WTC11 (cell line): Measurements from ENCODE around the gene CELSR1. TPM values are rescaled to one million over a fixed set of nuclear protein-coding genes. Genes with fewer than 3 reads are reported as not detected.

Source experiments
- ATAC-seq: fragments of 200-7000 bp; cut with Tn5 transposase; 2 replicates; pipeline ENCODE4 v1.10.0; 2021; ENCODE audit warnings: mild to moderate bottlenecking, moderate library complexity
- CTCF ChIA-PET: fragments of 300-600 bp; sonication (Branson Sonifier 250); formaldehyde crosslinking; loops from one replicate; lab custom pipeline; 2021; ENCODE audit warnings: antibody characterized with exemption; lab: Charles Lee
- POLR2A ChIA-PET: fragments of 350-600 bp; sonication (Branson Sonifier 250); formaldehyde crosslinking; loops from one replicate; lab custom pipeline; 2021; ENCODE audit warnings: antibody characterized with exemption; lab: Charles Lee
- DNase-seq: peaks from one replicate; pipeline ENCODE4 v3.0.0; 2021; ENCODE audit warnings: low spot score
- H3K27ac Mint-ChIP-seq: 2 replicates; pipeline ENCODE4 v1.8.0; 2021; ENCODE audit warnings: mixed read lengths
- H3K27me3 Mint-ChIP-seq: 2 replicates; pipeline ENCODE4 v1.8.0; 2021; ENCODE audit warnings: low read depth, mild to moderate bottlenecking, moderate library complexity, mixed read lengths
- H3K36me3 Mint-ChIP-seq: 2 replicates; pipeline ENCODE4 v1.8.0; 2021; ENCODE audit warnings: mixed read lengths
- H3K4me1 Mint-ChIP-seq: 2 replicates; pipeline ENCODE4 v1.8.0; 2022; ENCODE audit warnings: mixed read lengths
- H3K4me3 Mint-ChIP-seq: 2 replicates; pipeline ENCODE4 v1.8.0; 2021; ENCODE audit warnings: mild to moderate bottlenecking, moderate library complexity, mixed read lengths
- H3K9me3 Mint-ChIP-seq: 2 replicates; pipeline ENCODE4 v1.8.0; 2021; ENCODE audit warnings: mixed read lengths
- ATF1 ChIP-seq: sonication (generic); formaldehyde crosslinking; IDR thresholded peaks from 2 replicates; pipeline ENCODE4 v1.8.1; 2023; ENCODE audit warnings: mild to moderate bottlenecking, moderate library complexity, missing genetic modification reagents
- EMX1 ChIP-seq: fragments of 250-450 bp; sonication (Bioruptor Pico); IDR thresholded peaks from 2 replicates; pipeline ENCODE4 v1.8.0; 2021; ENCODE audit warnings: mild to moderate bottlenecking
- FOXK1 ChIP-seq: sonication (generic); formaldehyde crosslinking; IDR thresholded peaks from 2 replicates; pipeline ENCODE4 v1.8.0; 2022; ENCODE audit warnings: mild to moderate bottlenecking, moderate library complexity, missing genetic modification reagents
- GABPB1 ChIP-seq: sonication (generic); formaldehyde crosslinking; IDR thresholded peaks from 2 replicates; pipeline ENCODE4 v1.8.1; 2023; ENCODE audit warnings: mild to moderate bottlenecking, missing genetic modification reagents
- NFYB ChIP-seq: sonication (generic); formaldehyde crosslinking; conservative IDR thresholded peaks from 2 replicates; pipeline ENCODE4 v1.8.0; 2022; ENCODE audit warnings: low read depth, missing genetic modification reagents
- RORB ChIP-seq: fragments of 250-450 bp; sonication (Bioruptor Pico); IDR thresholded peaks from 2 replicates; pipeline ENCODE4 v1.9.0; 2021; ENCODE audit warnings: mild to moderate bottlenecking
- TCF7 ChIP-seq: sonication (generic); formaldehyde crosslinking; IDR thresholded peaks from 2 replicates; pipeline ENCODE4 v1.8.0; 2022; ENCODE audit warnings: mild to moderate bottlenecking, low read depth, missing genetic modification reagents, moderate library complexity
- ZNF396 ChIP-seq: fragments of 250-450 bp; sonication (Bioruptor Pico); IDR thresholded peaks from 2 replicates; pipeline ENCODE4 v1.8.0; 2021; ENCODE audit warnings: mild to moderate bottlenecking, moderate library complexity, borderline replicate concordance
- total RNA-seq: library from RNA; stranded (reverse); gene quantifications from 3 replicates; pipeline ENCODE4 v1.2.3, GENCODE V29; 2021
- TF ChIP-seq, protein P1 (sequence below): sonication (generic); formaldehyde crosslinking; IDR thresholded peaks from 2 replicates; pipeline ENCODE4 v1.8.0; 2022; ENCODE audit warnings: missing genetic modification reagents
- TF ChIP-seq, protein P2 (sequence below): sonication (generic); formaldehyde crosslinking; IDR thresholded peaks from 2 replicates; pipeline ENCODE4 v1.8.1; 2022; ENCODE audit warnings: low read depth, mild to moderate bottlenecking, moderate library complexity, missing genetic modification reagents, borderline replicate concordance
- TF ChIP-seq, protein P3 (sequence below): sonication (generic); formaldehyde crosslinking; IDR thresholded peaks from 2 replicates; pipeline ENCODE4 v1.8.1; 2023; ENCODE audit warnings: mild to moderate bottlenecking, missing genetic modification reagents
- TF ChIP-seq, protein P4 (sequence below): fragments of 250-450 bp; sonication (Bioruptor Pico); IDR thresholded peaks from 2 replicates; pipeline ENCODE4 v1.8.0; 2021; ENCODE audit warnings: mild to moderate bottlenecking
- TF ChIP-seq, protein P5 (sequence below): sonication (generic); formaldehyde crosslinking; IDR thresholded peaks from 2 replicates; pipeline ENCODE4 v1.8.1; 2022; ENCODE audit warnings: mild to moderate bottlenecking, missing genetic modification reagents, moderate library complexity, borderline replicate concordance
- TF ChIP-seq, protein P6 (sequence below): fragments of 250-450 bp; sonication (Bioruptor Pico); IDR thresholded peaks from 2 replicates; pipeline ENCODE4 v1.9.0; 2021; ENCODE audit warnings: mild to moderate bottlenecking, borderline replicate concordance
- TF ChIP-seq, protein P7 (sequence below): sonication (generic); formaldehyde crosslinking; IDR thresholded peaks from 2 replicates; pipeline ENCODE4 v1.8.1; 2023; ENCODE audit warnings: mild to moderate bottlenecking, missing genetic modification reagents

The CELSR1 gene
- total RNA-seq, 1 experiment from 2014 or later = 16.8 TPM

DNA sequence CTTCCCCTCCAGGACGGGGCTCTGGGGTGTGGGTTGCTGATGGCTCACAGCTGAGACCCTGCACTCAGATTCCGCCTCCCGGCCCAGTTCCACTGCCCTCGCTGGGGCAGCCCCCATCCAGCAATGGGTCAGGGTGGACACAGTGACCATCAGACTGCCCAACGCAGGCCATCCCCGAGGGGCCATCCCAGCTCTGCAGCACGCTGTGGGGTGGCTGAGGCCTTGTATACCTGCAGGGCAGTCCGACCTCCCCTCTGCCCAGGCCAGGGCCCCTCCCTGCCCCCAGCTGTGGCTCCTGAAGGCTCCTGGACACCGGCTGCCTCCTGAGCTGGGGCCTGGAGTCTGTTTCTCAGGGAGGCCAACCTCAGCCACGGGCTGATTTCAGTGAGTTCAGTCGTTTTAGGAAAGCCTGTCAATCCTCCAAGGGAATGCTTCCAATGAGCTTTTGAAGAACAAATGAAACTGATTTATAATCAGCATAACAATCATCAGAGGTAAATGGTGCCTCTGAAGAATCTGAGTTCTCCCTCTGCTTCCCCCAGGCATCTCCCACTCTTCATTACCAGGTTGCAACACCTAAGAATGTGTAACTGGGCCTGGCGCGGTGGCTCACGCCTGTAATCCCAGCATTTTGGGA lies 95.1 kb downstream of the CELSR1 start:
- peaks cover 21% of the 10 kb centered on the region for H3K4me1 Mint-ChIP-seq
- CTCF ChIA-PET = interaction anchor here (0.8 to 1.3 kb wide), 2 partner anchors 75 to 121 kb away, joined by 3 to 9 read pairs; no protein-coding TSS in a partner anchor
- no peaks in the 10 kb centered on the region for H3K9me3 Mint-ChIP-seq
- H3K36me3 Mint-ChIP-seq = no peaks in the 10 kb centered on the region
- ATAC-seq = no peak
- TF ChIP-seq, protein P1, sequence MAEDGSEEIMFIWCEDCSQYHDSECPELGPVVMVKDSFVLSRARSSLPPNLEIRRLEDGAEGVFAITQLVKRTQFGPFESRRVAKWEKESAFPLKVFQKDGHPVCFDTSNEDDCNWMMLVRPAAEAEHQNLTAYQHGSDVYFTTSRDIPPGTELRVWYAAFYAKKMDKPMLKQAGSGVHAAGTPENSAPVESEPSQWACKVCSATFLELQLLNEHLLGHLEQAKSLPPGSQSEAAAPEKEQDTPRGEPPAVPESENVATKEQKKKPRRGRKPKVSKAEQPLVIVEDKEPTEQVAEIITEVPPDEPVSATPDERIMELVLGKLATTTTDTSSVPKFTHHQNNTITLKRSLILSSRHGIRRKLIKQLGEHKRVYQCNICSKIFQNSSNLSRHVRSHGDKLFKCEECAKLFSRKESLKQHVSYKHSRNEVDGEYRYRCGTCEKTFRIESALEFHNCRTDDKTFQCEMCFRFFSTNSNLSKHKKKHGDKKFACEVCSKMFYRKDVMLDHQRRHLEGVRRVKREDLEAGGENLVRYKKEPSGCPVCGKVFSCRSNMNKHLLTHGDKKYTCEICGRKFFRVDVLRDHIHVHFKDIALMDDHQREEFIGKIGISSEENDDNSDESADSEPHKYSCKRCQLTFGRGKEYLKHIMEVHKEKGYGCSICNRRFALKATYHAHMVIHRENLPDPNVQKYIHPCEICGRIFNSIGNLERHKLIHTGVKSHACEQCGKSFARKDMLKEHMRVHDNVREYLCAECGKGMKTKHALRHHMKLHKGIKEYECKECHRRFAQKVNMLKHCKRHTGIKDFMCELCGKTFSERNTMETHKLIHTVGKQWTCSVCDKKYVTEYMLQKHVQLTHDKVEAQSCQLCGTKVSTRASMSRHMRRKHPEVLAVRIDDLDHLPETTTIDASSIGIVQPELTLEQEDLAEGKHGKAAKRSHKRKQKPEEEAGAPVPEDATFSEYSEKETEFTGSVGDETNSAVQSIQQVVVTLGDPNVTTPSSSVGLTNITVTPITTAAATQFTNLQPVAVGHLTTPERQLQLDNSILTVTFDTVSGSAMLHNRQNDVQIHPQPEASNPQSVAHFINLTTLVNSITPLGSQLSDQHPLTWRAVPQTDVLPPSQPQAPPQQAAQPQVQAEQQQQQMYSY (CRISPR knock-in tag) = no peak
- no peak for TF ChIP-seq EMX1 (CRISPR knock-in tag)
- no peak for TF ChIP-seq NFYB (CRISPR knock-in tag)
- TF ChIP-seq ATF1 (CRISPR knock-in tag) = no peak
- TF ChIP-seq, protein P2, sequence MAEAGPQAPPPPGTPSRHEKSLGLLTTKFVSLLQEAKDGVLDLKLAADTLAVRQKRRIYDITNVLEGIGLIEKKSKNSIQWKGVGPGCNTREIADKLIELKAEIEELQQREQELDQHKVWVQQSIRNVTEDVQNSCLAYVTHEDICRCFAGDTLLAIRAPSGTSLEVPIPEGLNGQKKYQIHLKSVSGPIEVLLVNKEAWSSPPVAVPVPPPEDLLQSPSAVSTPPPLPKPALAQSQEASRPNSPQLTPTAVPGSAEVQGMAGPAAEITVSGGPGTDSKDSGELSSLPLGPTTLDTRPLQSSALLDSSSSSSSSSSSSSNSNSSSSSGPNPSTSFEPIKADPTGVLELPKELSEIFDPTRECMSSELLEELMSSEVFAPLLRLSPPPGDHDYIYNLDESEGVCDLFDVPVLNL (CRISPR knock-in tag) = no peak
- no peak for TF ChIP-seq ZNF396 (CRISPR knock-in tag)
- no peaks in the 10 kb centered on the region for H3K27me3 Mint-ChIP-seq
- no peak overlapping the region for H3K27ac Mint-ChIP-seq
- POLR2A ChIA-PET = no interaction called here
- no peak overlapping the region for H3K4me3 Mint-ChIP-seq
- DNase-seq = no peak

DNA sequence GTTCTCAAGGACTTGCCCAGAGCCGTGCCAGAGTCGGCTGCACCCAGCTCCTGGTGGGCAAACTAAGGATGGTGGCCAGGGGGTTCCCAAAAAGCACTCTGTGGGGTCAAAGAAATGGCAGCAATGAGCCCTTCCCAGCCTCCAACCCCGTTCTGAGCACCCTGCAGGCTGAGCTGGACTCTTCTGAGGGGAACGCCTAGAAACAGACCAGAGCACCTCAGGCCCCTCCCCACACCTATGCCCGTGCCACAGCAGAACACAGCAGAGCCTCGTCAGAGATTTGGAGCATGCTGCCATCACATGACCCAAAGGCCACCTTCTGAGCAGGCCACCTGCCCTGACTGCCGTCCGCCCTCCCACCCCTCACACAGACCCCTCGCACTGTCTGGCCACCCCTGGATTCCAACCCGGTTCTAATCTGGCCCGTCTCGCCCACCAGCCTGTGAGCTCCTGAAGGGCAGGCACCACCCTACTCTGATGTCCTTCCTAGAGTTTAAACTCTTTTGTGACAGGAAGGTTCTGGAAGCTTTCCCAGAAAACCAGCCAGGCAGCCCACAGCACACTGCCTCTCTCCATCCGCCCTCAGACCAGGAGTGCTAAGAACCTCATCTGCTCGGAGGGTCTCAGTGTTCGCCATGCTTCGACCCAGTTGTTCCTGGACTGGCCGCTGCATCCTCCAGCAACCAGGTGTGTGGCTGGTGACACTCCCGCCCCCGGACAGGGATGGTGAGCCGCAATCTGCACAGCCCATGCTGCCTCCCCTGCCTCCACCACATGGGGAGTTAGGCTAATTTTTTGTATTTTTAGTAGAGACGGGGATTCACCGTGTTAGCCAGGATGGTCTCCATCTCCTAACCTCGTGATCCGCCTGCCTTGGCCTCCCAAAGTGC lies 97.6 kb downstream of the CELSR1 start:
- H3K9me3 Mint-ChIP-seq = no peaks in the 10 kb centered on the region
- H3K4me1 Mint-ChIP-seq = peaks cover 21% of the 10 kb centered on the region
- H3K27ac Mint-ChIP-seq = peak overlapping the region; percentile 70; the same call in 1 of the 2 replicates
- no peaks in the 10 kb centered on the region for H3K27me3 Mint-ChIP-seq
- peaks cover 5% of the 10 kb centered on the region for H3K36me3 Mint-ChIP-seq
- ATAC-seq = no peak
- DNase-seq = no peak
- CTCF ChIA-PET = interaction anchor here (0.7 to 2.5 kb wide), 2 partner anchors 72 to 124 kb away, joined by 3 to 10 read pairs; no protein-coding TSS in a partner anchor
- H3K4me3 Mint-ChIP-seq = no peak overlapping the region
- POLR2A ChIA-PET = no interaction called here
- TF ChIP-seq RORB (CRISPR knock-in tag) (no peak), TCF7 (no peak), GABPB1 (CRISPR knock-in tag) (no peak), FOXK1 (CRISPR knock-in tag) (no peak), ATF1 (CRISPR knock-in tag) (no peak)
- TF ChIP-seq, protein P3, sequence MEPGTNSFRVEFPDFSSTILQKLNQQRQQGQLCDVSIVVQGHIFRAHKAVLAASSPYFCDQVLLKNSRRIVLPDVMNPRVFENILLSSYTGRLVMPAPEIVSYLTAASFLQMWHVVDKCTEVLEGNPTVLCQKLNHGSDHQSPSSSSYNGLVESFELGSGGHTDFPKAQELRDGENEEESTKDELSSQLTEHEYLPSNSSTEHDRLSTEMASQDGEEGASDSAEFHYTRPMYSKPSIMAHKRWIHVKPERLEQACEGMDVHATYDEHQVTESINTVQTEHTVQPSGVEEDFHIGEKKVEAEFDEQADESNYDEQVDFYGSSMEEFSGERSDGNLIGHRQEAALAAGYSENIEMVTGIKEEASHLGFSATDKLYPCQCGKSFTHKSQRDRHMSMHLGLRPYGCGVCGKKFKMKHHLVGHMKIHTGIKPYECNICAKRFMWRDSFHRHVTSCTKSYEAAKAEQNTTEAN (CRISPR knock-in tag) = no peak
- TF ChIP-seq, protein P4, sequence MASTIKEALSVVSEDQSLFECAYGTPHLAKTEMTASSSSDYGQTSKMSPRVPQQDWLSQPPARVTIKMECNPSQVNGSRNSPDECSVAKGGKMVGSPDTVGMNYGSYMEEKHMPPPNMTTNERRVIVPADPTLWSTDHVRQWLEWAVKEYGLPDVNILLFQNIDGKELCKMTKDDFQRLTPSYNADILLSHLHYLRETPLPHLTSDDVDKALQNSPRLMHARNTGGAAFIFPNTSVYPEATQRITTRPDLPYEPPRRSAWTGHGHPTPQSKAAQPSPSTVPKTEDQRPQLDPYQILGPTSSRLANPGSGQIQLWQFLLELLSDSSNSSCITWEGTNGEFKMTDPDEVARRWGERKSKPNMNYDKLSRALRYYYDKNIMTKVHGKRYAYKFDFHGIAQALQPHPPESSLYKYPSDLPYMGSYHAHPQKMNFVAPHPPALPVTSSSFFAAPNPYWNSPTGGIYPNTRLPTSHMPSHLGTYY (CRISPR knock-in tag) = no peak
- TF ChIP-seq, protein P5, sequence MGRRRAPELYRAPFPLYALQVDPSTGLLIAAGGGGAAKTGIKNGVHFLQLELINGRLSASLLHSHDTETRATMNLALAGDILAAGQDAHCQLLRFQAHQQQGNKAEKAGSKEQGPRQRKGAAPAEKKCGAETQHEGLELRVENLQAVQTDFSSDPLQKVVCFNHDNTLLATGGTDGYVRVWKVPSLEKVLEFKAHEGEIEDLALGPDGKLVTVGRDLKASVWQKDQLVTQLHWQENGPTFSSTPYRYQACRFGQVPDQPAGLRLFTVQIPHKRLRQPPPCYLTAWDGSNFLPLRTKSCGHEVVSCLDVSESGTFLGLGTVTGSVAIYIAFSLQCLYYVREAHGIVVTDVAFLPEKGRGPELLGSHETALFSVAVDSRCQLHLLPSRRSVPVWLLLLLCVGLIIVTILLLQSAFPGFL (CRISPR knock-in tag) = no peak
- TF ChIP-seq, protein P6, sequence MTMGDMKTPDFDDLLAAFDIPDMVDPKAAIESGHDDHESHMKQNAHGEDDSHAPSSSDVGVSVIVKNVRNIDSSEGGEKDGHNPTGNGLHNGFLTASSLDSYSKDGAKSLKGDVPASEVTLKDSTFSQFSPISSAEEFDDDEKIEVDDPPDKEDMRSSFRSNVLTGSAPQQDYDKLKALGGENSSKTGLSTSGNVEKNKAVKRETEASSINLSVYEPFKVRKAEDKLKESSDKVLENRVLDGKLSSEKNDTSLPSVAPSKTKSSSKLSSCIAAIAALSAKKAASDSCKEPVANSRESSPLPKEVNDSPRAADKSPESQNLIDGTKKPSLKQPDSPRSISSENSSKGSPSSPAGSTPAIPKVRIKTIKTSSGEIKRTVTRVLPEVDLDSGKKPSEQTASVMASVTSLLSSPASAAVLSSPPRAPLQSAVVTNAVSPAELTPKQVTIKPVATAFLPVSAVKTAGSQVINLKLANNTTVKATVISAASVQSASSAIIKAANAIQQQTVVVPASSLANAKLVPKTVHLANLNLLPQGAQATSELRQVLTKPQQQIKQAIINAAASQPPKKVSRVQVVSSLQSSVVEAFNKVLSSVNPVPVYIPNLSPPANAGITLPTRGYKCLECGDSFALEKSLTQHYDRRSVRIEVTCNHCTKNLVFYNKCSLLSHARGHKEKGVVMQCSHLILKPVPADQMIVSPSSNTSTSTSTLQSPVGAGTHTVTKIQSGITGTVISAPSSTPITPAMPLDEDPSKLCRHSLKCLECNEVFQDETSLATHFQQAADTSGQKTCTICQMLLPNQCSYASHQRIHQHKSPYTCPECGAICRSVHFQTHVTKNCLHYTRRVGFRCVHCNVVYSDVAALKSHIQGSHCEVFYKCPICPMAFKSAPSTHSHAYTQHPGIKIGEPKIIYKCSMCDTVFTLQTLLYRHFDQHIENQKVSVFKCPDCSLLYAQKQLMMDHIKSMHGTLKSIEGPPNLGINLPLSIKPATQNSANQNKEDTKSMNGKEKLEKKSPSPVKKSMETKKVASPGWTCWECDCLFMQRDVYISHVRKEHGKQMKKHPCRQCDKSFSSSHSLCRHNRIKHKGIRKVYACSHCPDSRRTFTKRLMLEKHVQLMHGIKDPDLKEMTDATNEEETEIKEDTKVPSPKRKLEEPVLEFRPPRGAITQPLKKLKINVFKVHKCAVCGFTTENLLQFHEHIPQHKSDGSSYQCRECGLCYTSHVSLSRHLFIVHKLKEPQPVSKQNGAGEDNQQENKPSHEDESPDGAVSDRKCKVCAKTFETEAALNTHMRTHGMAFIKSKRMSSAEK (CRISPR knock-in tag) = no peak
- TF ChIP-seq, protein P7, sequence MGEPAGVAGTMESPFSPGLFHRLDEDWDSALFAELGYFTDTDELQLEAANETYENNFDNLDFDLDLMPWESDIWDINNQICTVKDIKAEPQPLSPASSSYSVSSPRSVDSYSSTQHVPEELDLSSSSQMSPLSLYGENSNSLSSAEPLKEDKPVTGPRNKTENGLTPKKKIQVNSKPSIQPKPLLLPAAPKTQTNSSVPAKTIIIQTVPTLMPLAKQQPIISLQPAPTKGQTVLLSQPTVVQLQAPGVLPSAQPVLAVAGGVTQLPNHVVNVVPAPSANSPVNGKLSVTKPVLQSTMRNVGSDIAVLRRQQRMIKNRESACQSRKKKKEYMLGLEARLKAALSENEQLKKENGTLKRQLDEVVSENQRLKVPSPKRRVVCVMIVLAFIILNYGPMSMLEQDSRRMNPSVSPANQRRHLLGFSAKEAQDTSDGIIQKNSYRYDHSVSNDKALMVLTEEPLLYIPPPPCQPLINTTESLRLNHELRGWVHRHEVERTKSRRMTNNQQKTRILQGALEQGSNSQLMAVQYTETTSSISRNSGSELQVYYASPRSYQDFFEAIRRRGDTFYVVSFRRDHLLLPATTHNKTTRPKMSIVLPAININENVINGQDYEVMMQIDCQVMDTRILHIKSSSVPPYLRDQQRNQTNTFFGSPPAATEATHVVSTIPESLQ (CRISPR knock-in tag) = no peak
